SK-N-SH (cell line): Measurements from ENCODE around the gene HLA-A. TPM values are rescaled to one million over a fixed set of nuclear protein-coding genes. Genes with fewer than 3 reads are reported as not detected.

ENCODE experiments used
- CTCF ChIA-PET: fragments of 300-600, 350-600 bp; formaldehyde crosslinking; extraction: SDS; loops from one replicate; lab custom pipeline; 2021; lab: Yijun Ruan, JAX
- POLR2A ChIA-PET: fragments of 350-600 bp; sonication (Branson Sonifier 250); formaldehyde crosslinking; extraction: SDS; loops from one replicate; lab custom pipeline; 2020; ENCODE audit warnings: antibody characterized with exemption, inconsistent platforms; lab: Yijun Ruan, JAX
- DNase-seq: peaks from one replicate; pipeline ENCODE4 v3.0.0; 2012
- H2AFZ ChIP-seq: fragments of 200-600 bp; sonication (generic); 2 replicates; pipeline ENCODE4 v1.8.1; 2016; ENCODE audit warnings: antibody characterized with exemption, mild to moderate bottlenecking, low read depth
- H3F3A ChIP-seq: fragments of 200-600 bp; sonication (generic); replicated peaks from 2 replicates; pipeline ENCODE3; 2016; ENCODE audit warnings: antibody characterized with exemption, mild to moderate bottlenecking; ENCODE audit not compliant: insufficient read depth
- H3K27ac ChIP-seq, 2 experiments: fragments of 200-500 bp in 1 of 2; fragments of 200-600 bp in 1 of 2; sonication (Bioruptor generic) in 1 of 2; sonication (generic), shearing (Covaris generic) in 1 of 2; 2 replicates each; pipeline versions ENCODE4 v1.5.1 to v1.6.1; 2014 to 2016; ENCODE audit warnings: low read depth in 2 of 2, inconsistent platforms in 1 of 2, low read length in 1 of 2, mild to moderate bottlenecking in 1 of 2, mixed read lengths in 1 of 2
- H3K27me3 ChIP-seq: fragments of 200-600 bp; sonication (generic), shearing (Covaris generic); 2 replicates; pipeline ENCODE4 v1.6.1; 2016; ENCODE audit warnings: mixed run types; ENCODE audit not compliant: insufficient read depth
- H3K36me3 ChIP-seq, 2 experiments: fragments of 200-500 bp in 1 of 2; fragments of 200-600 bp in 1 of 2; sonication (Bioruptor generic) in 1 of 2; sonication (generic) in 1 of 2; replicated peaks in 1 of 2; 2 replicates each; pipeline versions ENCODE3 to v1.5.1; 2014 to 2016; ENCODE audit warnings: low read length in 1 of 2, mild to moderate bottlenecking in 1 of 2; ENCODE audit not compliant: insufficient read depth in 2 of 2, control insufficient read depth in 1 of 2
- H3K4me1 ChIP-seq, 2 experiments: fragments of 200-500 bp in 1 of 2; fragments of 200-600 bp in 1 of 2; sonication (Bioruptor generic) in 1 of 2; sonication (generic), shearing (Covaris generic) in 1 of 2; 2 replicates each; pipeline versions ENCODE4 v1.5.1 to v1.6.1; 2014 to 2016; ENCODE audit warnings: low read depth in 1 of 2, low read length in 1 of 2, mixed run types in 1 of 2; ENCODE audit not compliant: insufficient read depth in 2 of 2, control insufficient read depth in 1 of 2
- H3K4me2 ChIP-seq: fragments of 200-600 bp; sonication (generic), shearing (Covaris generic); 2 replicates; pipeline ENCODE4 v1.6.1; 2017; ENCODE audit warnings: mixed run types
- H3K4me3 ChIP-seq, 2 experiments: fragments of 200-500 bp in 1 of 2; fragments of 200-600 bp in 1 of 2; sonication (Bioruptor generic) in 1 of 2; sonication (generic), shearing (Covaris generic) in 1 of 2; 2 replicates each; pipeline versions ENCODE4 v1.5.1 to v1.8.1; 2014 to 2016; ENCODE audit warnings: low read depth in 2 of 2, inconsistent platforms in 1 of 2, low read length in 1 of 2, mild to moderate bottlenecking in 1 of 2, mixed read lengths in 1 of 2, moderate library complexity in 1 of 2
- H3K79me2 ChIP-seq: fragments of 200-600 bp; sonication (generic); 2 replicates; pipeline ENCODE4 v1.8.1; 2017; ENCODE audit warnings: mild to moderate bottlenecking; ENCODE audit not compliant: insufficient read depth
- H3K9ac ChIP-seq: fragments of 200-600 bp; sonication (generic); 2 replicates; pipeline ENCODE4 v1.6.1; 2017; ENCODE audit warnings: mixed run types
- H3K9me2 ChIP-seq: fragments of 200-600 bp; sonication (generic); 2 replicates; pipeline ENCODE4 v1.6.1; 2017; ENCODE audit warnings: mixed run types
- H3K9me3 ChIP-seq: fragments of 200-600 bp; sonication (generic); 2 replicates; pipeline ENCODE4 v1.6.1; 2017; ENCODE audit warnings: mixed run types, mild to moderate bottlenecking, moderate library complexity
- H4K20me1 ChIP-seq: fragments of 200-600 bp; sonication (generic); 2 replicates; pipeline ENCODE4 v1.6.1; 2017; ENCODE audit warnings: mild to moderate bottlenecking, mixed run types; ENCODE audit not compliant: insufficient read depth
- ELF1 ChIP-seq: IDR thresholded peaks from 2 replicates; pipeline ENCODE4 v1.4.0; 2012
- EP300 ChIP-seq, 2 experiments: IDR thresholded peaks; 2 replicates each; pipeline versions ENCODE4 v1.4.0 to v1.6.1; 2012; ENCODE audit warnings: borderline replicate concordance in 1 of 2, low read depth in 1 of 2, low read length in 1 of 2
- FOSL2 ChIP-seq: IDR thresholded peaks from 2 replicates; pipeline ENCODE4 v1.4.0; 2012; ENCODE audit warnings: low read depth, mild to moderate bottlenecking, moderate library complexity, borderline replicate concordance
- FOXJ3 ChIP-seq: sonication (generic); formaldehyde crosslinking; IDR thresholded peaks from 2 replicates; pipeline ENCODE4 v1.5.1; 2020; ENCODE audit warnings: mild to moderate bottlenecking, missing genetic modification reagents
- FOXM1 ChIP-seq: IDR thresholded peaks from 2 replicates; pipeline ENCODE4 v1.4.0; 2012; ENCODE audit warnings: low read depth, mild to moderate bottlenecking
- GABPA ChIP-seq: IDR thresholded peaks from 2 replicates; pipeline ENCODE4 v1.4.0; 2012; ENCODE audit warnings: low read depth, mild to moderate bottlenecking
- GATA2 ChIP-seq: sonication (generic); formaldehyde crosslinking; IDR thresholded peaks from 2 replicates; pipeline ENCODE4 v1.5.0; 2020; ENCODE audit warnings: mild to moderate bottlenecking, missing genetic modification reagents
- MAX ChIP-seq: IDR thresholded peaks from 2 replicates; pipeline ENCODE4 v1.4.0; 2012; ENCODE audit warnings: low read depth
- MXI1 ChIP-seq: IDR thresholded peaks from 2 replicates; pipeline ENCODE4 v1.6.1; 2012; ENCODE audit warnings: mild to moderate bottlenecking, low read depth, low read length, improper control_type of control experiment
- NRF1 ChIP-seq: IDR thresholded peaks from 2 replicates; pipeline ENCODE4 v1.6.1; 2012; ENCODE audit warnings: low read depth, mild to moderate bottlenecking, low read length
- POLR2AphosphoS5 ChIP-seq: IDR thresholded peaks from 2 replicates; pipeline ENCODE4 v1.6.1; 2012; ENCODE audit warnings: low read depth, low read length
- RAD21 ChIP-seq: IDR thresholded peaks from 2 replicates; pipeline ENCODE4 v1.6.1; 2012; ENCODE audit warnings: mild to moderate bottlenecking, low read length
- REST ChIP-seq: IDR thresholded peaks from 2 replicates; pipeline ENCODE4 v1.6.1; 2012; ENCODE audit warnings: mild to moderate bottlenecking, low read depth, low read length, moderate library complexity
- RFX5 ChIP-seq: IDR thresholded peaks from 2 replicates; pipeline ENCODE4 v1.6.1; 2012; ENCODE audit warnings: mild to moderate bottlenecking, improper control_type of control experiment, low read length
- SIN3A ChIP-seq: IDR thresholded peaks from 2 replicates; pipeline ENCODE4 v1.6.1; 2012; ENCODE audit warnings: low read depth, mild to moderate bottlenecking, low read length, moderate library complexity, borderline replicate concordance
- SMC3 ChIP-seq: IDR thresholded peaks from 2 replicates; pipeline ENCODE4 v1.6.1; 2012; ENCODE audit warnings: low read depth, low read length, improper control_type of control experiment
- TAF1 ChIP-seq: IDR thresholded peaks from 2 replicates; pipeline ENCODE4 v1.6.1; 2012; ENCODE audit warnings: low read depth, mild to moderate bottlenecking, low read length, moderate library complexity, borderline replicate concordance
- TCF12 ChIP-seq: IDR thresholded peaks from 2 replicates; pipeline ENCODE4 v1.4.0; 2012
- USF1 ChIP-seq: IDR thresholded peaks from 2 replicates; pipeline ENCODE4 v1.4.0; 2012; ENCODE audit warnings: low read depth, borderline replicate concordance
- WGBS: methylation state at CpG from one replicate; pipeline ENCODE4 v1.1.6; 2017; ENCODE audit warnings: low lambda C conversion rate; 5-methylcytosine and 5-hydroxymethylcytosine counted together
- polyA plus RNA-seq, 3 experiments: library from polyadenylated mRNA; depleted of rRNA; stranded (reverse); fragments of >200 nt; gene quantifications; 2 replicates each; pipeline ENCODE4 v1.2.3, GENCODE V29; 2012
- TF ChIP-seq, protein P1 (sequence below): fragments of 150-350 bp; IDR thresholded peaks from 2 replicates; pipeline ENCODE4 v1.6.1; 2016; ENCODE audit warnings: mild to moderate bottlenecking, low read depth, low read length

The HLA-A gene
- polyA plus RNA-seq, 1 of the 3 experiments (the other 2 are of a cell fraction): 312 TPM

GRCh38 chr6:29933955-29934354 lies 8.4 kb upstream of the HLA-A start:
- no peaks in the 10 kb centered on the region for H3F3A ChIP-seq
- TF ChIP-seq MXI1: no peak
- no peak for TF ChIP-seq GABPA
- TF ChIP-seq FOSL2: no peak
- no peak for TF ChIP-seq USF1
- TF ChIP-seq, protein P1, sequence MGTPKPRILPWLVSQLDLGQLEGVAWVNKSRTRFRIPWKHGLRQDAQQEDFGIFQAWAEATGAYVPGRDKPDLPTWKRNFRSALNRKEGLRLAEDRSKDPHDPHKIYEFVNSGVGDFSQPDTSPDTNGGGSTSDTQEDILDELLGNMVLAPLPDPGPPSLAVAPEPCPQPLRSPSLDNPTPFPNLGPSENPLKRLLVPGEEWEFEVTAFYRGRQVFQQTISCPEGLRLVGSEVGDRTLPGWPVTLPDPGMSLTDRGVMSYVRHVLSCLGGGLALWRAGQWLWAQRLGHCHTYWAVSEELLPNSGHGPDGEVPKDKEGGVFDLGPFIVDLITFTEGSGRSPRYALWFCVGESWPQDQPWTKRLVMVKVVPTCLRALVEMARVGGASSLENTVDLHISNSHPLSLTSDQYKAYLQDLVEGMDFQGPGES: no peak
- no peak for TF ChIP-seq TCF12
- no peak for TF ChIP-seq RFX5
- ChIA-PET CTCF (no interaction called here), POLR2A (no interaction called here)
- 33% methylated on average over 1 of the region's 14 CpGs for WGBS
- no peaks in the 10 kb centered on the region for H4K20me1 ChIP-seq
- H2AFZ ChIP-seq: no peak overlapping the region
- H3K9me3 ChIP-seq: no peaks in the 10 kb centered on the region
- H3K9me2 ChIP-seq: no peaks in the 10 kb centered on the region
- no peak overlapping the region for H3K4me3 ChIP-seq
- no peak overlapping the region for H3K27ac ChIP-seq
- H3K4me2 ChIP-seq: no peak overlapping the region
- no peak overlapping the region for H3K9ac ChIP-seq
- H3K36me3 ChIP-seq: no peaks in the 10 kb centered on the region
- H3K4me1 ChIP-seq: no peaks in the 10 kb centered on the region
- H3K79me2 ChIP-seq: no peaks in the 10 kb centered on the region
- DNase-seq: no peak
- H3K27me3 ChIP-seq: no peaks in the 10 kb centered on the region

- CTCF ChIA-PET: no interaction called here
- H3K27me3 ChIP-seq: no peaks in the 10 kb centered on the region
- no peaks in the 10 kb centered on the region for H4K20me1 ChIP-seq
Measured at GRCh38 chr6:29935273-29935955, 6.9 kb upstream of the HLA-A start.

More at GRCh38 chr6:29935273-29935955, 6.9 kb upstream of the HLA-A start:
- Histone ChIP-seq H3K36me3 (no peaks in the 10 kb centered on the region), H3K4me2 (no peak overlapping the region), H3K4me3 (no peak overlapping the region), H3K79me2 (no peaks in the 10 kb centered on the region), H3F3A (no peaks in the 10 kb centered on the region), H3K9ac (no peak overlapping the region), H3K9me3 (no peaks in the 10 kb centered on the region), H2AFZ (no peak overlapping the region), H3K9me2 (no peaks in the 10 kb centered on the region), H3K27ac (no peak overlapping the region), H3K4me1 (no peaks in the 10 kb centered on the region)
- 25% methylated on average over 1 of the region's 1 CpG for WGBS
- TF ChIP-seq GATA2 (no peak), USF1 (no peak), RAD21 (no peak), TAF1 (no peak), NRF1 (no peak), MAX (no peak), ELF1 (no peak), REST (no peak), TCF12 (no peak), FOXM1 (no peak), FOXJ3 (CRISPR knock-in tag) (no peak), SMC3 (no peak), POLR2AphosphoS5 (no peak), SIN3A (no peak), GABPA (no peak), EP300 (IDR thresholded peaks at IDR 0.05; ENCODE audit: borderline replicate concordance in 1 of 2, low read depth in 1 of 2, low read length in 1 of 2) (no peak)
- no peak for DNase-seq
- POLR2A ChIA-PET: no interaction called here
